ENCODE data around the gene HS3ST6.

Gene HS3ST6

GRCh38 chr16:1863681-1864460 is 54.3 kb downstream of the HS3ST6 start:
- ATAC-seq = peak; percentile 56
- no peak for TF ChIP-seq RARB (CRISPR knock-in tag; IDR thresholded peaks at IDR 0.05)
- no peak for TF ChIP-seq POU6F1 (CRISPR knock-in tag; IDR thresholded peaks at IDR 0.05; ENCODE audit: borderline replicate concordance, low read depth)
- no peak for TF ChIP-seq ZNF70 (CRISPR knock-in tag; IDR thresholded peaks at IDR 0.05)
- TF ChIP-seq ZFP3 (CRISPR knock-in tag; IDR thresholded peaks at IDR 0.05) = no peak
- no peak for TF ChIP-seq CSRNP3 (CRISPR knock-in tag; IDR thresholded peaks at IDR 0.05)
- no peak for TF ChIP-seq PPARA (CRISPR knock-in tag; IDR thresholded peaks at IDR 0.05; ENCODE audit: borderline replicate concordance)
- TF ChIP-seq ZNF565 (CRISPR knock-in tag; conservative IDR thresholded peaks at IDR 0.05; ENCODE audit: low read depth) = no peak
- no peak for TF ChIP-seq TSHZ2 (CRISPR knock-in tag; IDR thresholded peaks at IDR 0.05)
- no peak for TF ChIP-seq ESRRG (CRISPR knock-in tag; IDR thresholded peaks at IDR 0.05)

- no peak for TF ChIP-seq TCF4 (CRISPR knock-in tag; IDR thresholded peaks at IDR 0.05; ENCODE audit: borderline replicate concordance)
- no peak for TF ChIP-seq OSR1 (CRISPR knock-in tag; IDR thresholded peaks at IDR 0.05)
- TF ChIP-seq ZNF8 (CRISPR knock-in tag; IDR thresholded peaks at IDR 0.05) = no peak
- TF ChIP-seq ZFP30 (CRISPR knock-in tag; IDR thresholded peaks at IDR 0.05) = no peak
- TF ChIP-seq ESRRG (CRISPR knock-in tag; IDR thresholded peaks at IDR 0.05) = no peak
- TF ChIP-seq TSHZ2 (CRISPR knock-in tag; IDR thresholded peaks at IDR 0.05) = no peak
- TF ChIP-seq POU6F1 (CRISPR knock-in tag; IDR thresholded peaks at IDR 0.05; ENCODE audit: borderline replicate concordance, low read depth) = no peak
- TF ChIP-seq PATZ1 (CRISPR knock-in tag; IDR thresholded peaks at IDR 0.05; ENCODE audit: borderline replicate concordance) = no peak
- no peak for TF ChIP-seq ZNF565 (CRISPR knock-in tag; conservative IDR thresholded peaks at IDR 0.05; ENCODE audit: low read depth)
- no peak for TF ChIP-seq TOX (CRISPR knock-in tag; IDR thresholded peaks at IDR 0.05; ENCODE audit: borderline replicate concordance)
- TF ChIP-seq ZFP3 (CRISPR knock-in tag; IDR thresholded peaks at IDR 0.05) = no peak
- no peak for TF ChIP-seq CSDC2 (CRISPR knock-in tag; IDR thresholded peaks at IDR 0.05)
- no peak for TF ChIP-seq ARNTL (CRISPR knock-in tag; IDR thresholded peaks at IDR 0.05; ENCODE audit: borderline replicate concordance, low read depth)
- TF ChIP-seq SNAI2 (CRISPR knock-in tag; IDR thresholded peaks at IDR 0.05) = no peak
- TF ChIP-seq CSRNP3 (CRISPR knock-in tag; IDR thresholded peaks at IDR 0.05) = no peak
- no peak for TF ChIP-seq BACH2 (CRISPR knock-in tag; IDR thresholded peaks at IDR 0.05; ENCODE audit: borderline replicate concordance)
- no peak for TF ChIP-seq PPARA (CRISPR knock-in tag; IDR thresholded peaks at IDR 0.05; ENCODE audit: borderline replicate concordance)
- no peak for ATAC-seq
Measured at GRCh38 chr16:1862394-1862793, 55.8 kb downstream of the HS3ST6 start.
